Liver (tissue), 9 donors: ENCODE results near the gene PIEZO1. TPM values are rescaled to one million over a fixed set of nuclear protein-coding genes. Genes with fewer than 3 reads are reported as not detected.

Experiments used
- DNase-seq: peaks from one replicate; pipeline ENCODE4 v3.0.0-alpha.2; 2017; ENCODE audit warnings: low spot score
- H3K27ac ChIP-seq, 2 donors: one replicate each; pipeline ENCODE4 v1.7.0; 2013; ENCODE audit warnings: inconsistent platforms in 2 of 2, low read length in 2 of 2, control low read depth in 1 of 2, low read depth in 1 of 2, mild to moderate bottlenecking in 1 of 2
- H3K27me3 ChIP-seq, 4 donors: one replicate each; pipeline versions ENCODE4 v1.6.1 to v1.7.0; 2013; ENCODE audit warnings: low read length in 3 of 4, inconsistent platforms in 1 of 4, mild to moderate bottlenecking in 1 of 4, moderate library complexity in 1 of 4; ENCODE audit not compliant: control insufficient read depth in 4 of 4, insufficient read depth in 4 of 4
- H3K36me3 ChIP-seq, 4 donors: one replicate each; pipeline versions ENCODE4 v1.6.1 to v1.7.0; 2013; ENCODE audit warnings: low read length in 3 of 4, mild to moderate bottlenecking in 3 of 4, low read depth in 1 of 4, moderate library complexity in 1 of 4; ENCODE audit not compliant: control insufficient read depth in 4 of 4, insufficient read depth in 3 of 4
- H3K4me1 ChIP-seq, 4 donors: one replicate each; pipeline versions ENCODE4 v1.6.1 to v1.7.0; 2013; ENCODE audit warnings: low read length in 3 of 4, mild to moderate bottlenecking in 3 of 4, moderate library complexity in 1 of 4; ENCODE audit not compliant: control insufficient read depth in 4 of 4, insufficient read depth in 4 of 4
- H3K4me3 ChIP-seq, 3 donors: one replicate each; pipeline versions ENCODE4 v1.6.1 to v1.7.0; 2013; ENCODE audit warnings: low read length in 3 of 3, control low read depth in 1 of 3, low read depth in 1 of 3, mild to moderate bottlenecking in 1 of 3
- H3K9ac ChIP-seq, 2 donors: one replicate each; pipeline ENCODE4 v1.7.0; 2013; ENCODE audit warnings: low read length in 2 of 2, mild to moderate bottlenecking in 2 of 2, moderate library complexity in 2 of 2, control low read depth in 1 of 2, low read depth in 1 of 2
- H3K9me3 ChIP-seq, 4 donors: one replicate each; pipeline versions ENCODE4 v1.6.1 to v1.7.0; 2013; ENCODE audit warnings: low read length in 3 of 4; ENCODE audit not compliant: control insufficient read depth in 4 of 4
- EGR1 ChIP-seq, 2 donors: IDR thresholded peaks; 2 replicates each; pipeline ENCODE4 v1.6.1; 2016 to 2018; ENCODE audit warnings: antibody characterized with exemption in 2 of 2, low read depth in 2 of 2
- FOXA1 ChIP-seq: IDR thresholded peaks from 2 replicates; pipeline ENCODE4 v1.6.1; 2016; ENCODE audit warnings: antibody characterized with exemption
- FOXA2 ChIP-seq: IDR thresholded peaks from 2 replicates; pipeline ENCODE4 v1.6.1; 2016; ENCODE audit warnings: antibody characterized with exemption
- GABPA ChIP-seq, 2 donors: IDR thresholded peaks in 1 of 2; conservative IDR thresholded peaks in 1 of 2; 2 replicates each; pipeline ENCODE4 v1.6.1; 2016; ENCODE audit warnings: antibody characterized with exemption in 2 of 2, mild to moderate bottlenecking in 1 of 2, moderate library complexity in 1 of 2
- HNF4A ChIP-seq, 2 donors: conservative IDR thresholded peaks; 2 replicates each; pipeline ENCODE4 v1.6.1; 2016; ENCODE audit warnings: antibody characterized with exemption in 2 of 2, mild to moderate bottlenecking in 2 of 2
- HNF4G ChIP-seq: IDR thresholded peaks from 2 replicates; pipeline ENCODE4 v1.6.1; 2016; ENCODE audit warnings: antibody characterized with exemption
- JUND ChIP-seq, 2 donors: IDR thresholded peaks; 2 replicates each; pipeline ENCODE4 v1.6.1; 2016; ENCODE audit warnings: antibody characterized with exemption in 2 of 2
- NR2F2 ChIP-seq: IDR thresholded peaks from 2 replicates; pipeline ENCODE4 v1.6.1; 2016; ENCODE audit warnings: antibody characterized with exemption
- RAD21 ChIP-seq, 2 donors: IDR thresholded peaks; 2 replicates each; pipeline ENCODE4 v1.6.1; 2016; ENCODE audit warnings: antibody characterized with exemption in 2 of 2, mild to moderate bottlenecking in 2 of 2
- RXRA ChIP-seq, 2 donors: IDR thresholded peaks; 2 replicates each; pipeline ENCODE4 v1.6.1; 2017 to 2018; ENCODE audit warnings: antibody characterized with exemption in 2 of 2, mild to moderate bottlenecking in 1 of 2
- SP1 ChIP-seq: IDR thresholded peaks from 2 replicates; pipeline ENCODE4 v1.6.1; 2018; ENCODE audit warnings: antibody characterized with exemption, mild to moderate bottlenecking
- TAF1 ChIP-seq: conservative IDR thresholded peaks from 2 replicates; pipeline ENCODE4 v1.6.1; 2016; ENCODE audit warnings: antibody characterized with exemption, mild to moderate bottlenecking
- YY1 ChIP-seq: IDR thresholded peaks from 2 replicates; pipeline ENCODE4 v1.6.1; 2016; ENCODE audit warnings: antibody characterized with exemption, mild to moderate bottlenecking
- WGBS: extraction: QIAGEN DNeasy Blood & Tissue Kit; methylation state at CpG from one replicate; pipeline ENCODE4 v1.1.7; 2013; 5-methylcytosine and 5-hydroxymethylcytosine counted together
- polyA plus RNA-seq, 2 donors: library from polyadenylated mRNA; stranded (reverse) in 1 of 2; unstranded in 1 of 2; fragments of 200-250 nt in 1 of 2; fragments of >200 nt in 1 of 2; fragmentation: Nextera tagmentation in 1 of 2; extraction: Ambion mirVana in 1 of 2; gene quantifications; one replicate each; pipeline versions ENCODE4 v1.2.1 to v1.2.3, GENCODE V29; 2013 to 2015
- total RNA-seq, 2 donors: library from RNA; depleted of rRNA; stranded (reverse); fragments of >200 nt; gene quantifications; one replicate each; pipeline ENCODE4 v1.2.3, GENCODE V29; 2014
- TF ChIP-seq, protein P1 (sequence below): IDR thresholded peaks from 2 replicates; pipeline ENCODE4 v1.6.1; 2016; ENCODE audit warnings: antibody characterized with exemption
- TF ChIP-seq, protein P2 (sequence below): IDR thresholded peaks from 2 replicates; pipeline ENCODE4 v1.6.1; 2016; ENCODE audit warnings: antibody characterized with exemption
- TF ChIP-seq, protein P3 (sequence below): IDR thresholded peaks from 2 replicates; pipeline ENCODE4 v1.6.1; 2016; ENCODE audit warnings: antibody characterized with exemption, mild to moderate bottlenecking
- TF ChIP-seq, protein P4 (sequence below): fragments of 150-350 bp; IDR thresholded peaks from 2 replicates; pipeline ENCODE4 v1.5.1; 2017; ENCODE audit warnings: improper control_type of control experiment, low read depth, low read length; ENCODE audit not compliant: missing input control
- TF ChIP-seq, protein P5 (sequence below): IDR thresholded peaks from 2 replicates; pipeline ENCODE4 v1.6.1; 2016; ENCODE audit warnings: antibody characterized with exemption
- donor health status: healthy.
- donor health status: healthy.
- donor health status: healthy.
- donor health status: healthy.
- donor health status: healthy.

Gene PIEZO1
- total and polyA plus RNA-seq, 4 donors: 15.3 to 74.7 (median 59.2) TPM

DNA sequence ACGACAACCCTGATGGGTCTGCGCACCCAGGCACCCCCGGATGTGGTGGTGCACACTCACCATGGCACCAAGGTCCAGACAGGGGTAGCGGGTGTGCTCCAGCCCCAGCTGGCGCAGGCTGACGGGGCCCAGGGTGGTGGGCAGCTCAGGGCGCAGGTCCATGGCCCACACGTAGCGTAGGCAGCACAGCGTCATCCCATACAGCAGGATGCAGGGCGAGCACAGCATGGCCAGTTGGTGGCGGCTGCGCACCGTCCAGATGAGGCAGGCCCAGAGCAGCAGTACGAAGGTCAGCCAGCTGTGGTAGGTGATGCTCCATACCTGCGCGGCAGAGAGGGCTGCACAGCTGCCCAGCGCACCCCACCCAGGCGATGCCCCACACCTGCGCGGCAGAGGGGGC lies 48.9 kb downstream of the PIEZO1 start:
- Histone ChIP-seq H3K4me1 (peaks cover 0 to 2% (median under 1%) of the 10 kb centered on the region in 4 donors), H3K4me3 (no peak overlapping the region), H3K9ac (no peak overlapping the region), H3K36me3 (peaks cover 4 to 48% (median 20%) of the 10 kb centered on the region in 4 donors), H3K27me3 (no peaks in the 10 kb centered on the region), H3K9me3 (no peaks in the 10 kb centered on the region), H3K27ac (no peak overlapping the region)
- no peak for DNase-seq
- 94% methylated on average over 21 of the region's 21 CpGs for WGBS
- TF ChIP-seq JUND (IDR thresholded peaks at IDR 0.05): no peak
- TF ChIP-seq FOXA1: no peak
- TF ChIP-seq, protein P1, sequence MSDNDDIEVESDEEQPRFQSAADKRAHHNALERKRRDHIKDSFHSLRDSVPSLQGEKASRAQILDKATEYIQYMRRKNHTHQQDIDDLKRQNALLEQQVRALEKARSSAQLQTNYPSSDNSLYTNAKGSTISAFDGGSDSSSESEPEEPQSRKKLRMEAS: no peak

DNA sequence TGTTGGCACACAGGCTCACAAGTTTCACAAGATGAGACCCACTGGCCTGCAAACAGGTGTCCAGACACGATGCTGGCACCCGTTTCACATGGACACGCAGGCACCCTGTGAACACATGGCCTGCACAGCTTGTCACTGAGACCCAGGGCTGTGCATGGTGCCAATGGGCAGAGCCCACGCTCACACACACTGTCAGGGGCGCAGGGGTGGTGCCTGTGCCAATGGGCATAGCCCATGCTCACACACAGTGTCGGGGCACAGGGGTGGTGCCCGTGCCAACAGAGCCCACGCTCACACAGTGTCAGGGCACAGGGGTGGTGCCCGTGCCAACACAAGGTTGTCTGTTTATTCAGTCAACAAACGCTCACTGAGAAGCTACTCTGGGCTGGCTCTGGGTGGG lies 49.4 kb downstream of the PIEZO1 start:
- DNase-seq: no peak
- H3K4me1 ChIP-seq: peaks cover 0 to 2% (median under 1%) of the 10 kb centered on the region in 4 donors
- H3K9me3 ChIP-seq: no peaks in the 10 kb centered on the region
- no peaks in the 10 kb centered on the region for H3K27me3 ChIP-seq
- H3K36me3 ChIP-seq: peaks cover 4 to 46% (median 19%) of the 10 kb centered on the region in 4 donors
- H3K4me3 ChIP-seq: no peak overlapping the region
- WGBS: 91% methylated on average over 10 of the region's 10 CpGs
- no peak overlapping the region for H3K9ac ChIP-seq
- TF ChIP-seq HNF4A (conservative IDR thresholded peaks at IDR 0.05): no peak
- no peak overlapping the region for H3K27ac ChIP-seq

DNA sequence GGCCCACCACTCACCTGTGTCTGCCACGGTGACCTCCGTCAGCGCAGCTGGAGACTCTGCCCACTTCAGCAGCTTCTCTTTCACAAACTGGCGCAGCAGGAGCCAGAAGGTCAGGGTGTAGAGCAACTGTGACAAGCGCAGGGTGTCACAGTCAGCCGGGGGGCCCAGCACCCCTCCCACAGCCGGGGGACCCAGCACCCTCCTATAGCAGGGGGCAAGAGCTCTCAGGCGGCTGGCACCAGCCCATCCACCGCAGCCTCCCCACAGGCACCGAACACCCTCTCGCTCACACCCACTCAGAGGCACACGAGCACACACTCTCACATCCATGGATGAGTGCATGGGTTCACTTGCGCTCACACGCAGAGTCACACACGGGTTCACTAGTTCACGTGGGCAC lies 49.9 kb downstream of the PIEZO1 start:
- H3K4me3 ChIP-seq: no peak overlapping the region
- no peak for DNase-seq
- no peaks in the 10 kb centered on the region for H3K27me3 ChIP-seq
- no peak for TF ChIP-seq FOXA2
- TF ChIP-seq, protein P1: no peak
- TF ChIP-seq, protein P2, sequence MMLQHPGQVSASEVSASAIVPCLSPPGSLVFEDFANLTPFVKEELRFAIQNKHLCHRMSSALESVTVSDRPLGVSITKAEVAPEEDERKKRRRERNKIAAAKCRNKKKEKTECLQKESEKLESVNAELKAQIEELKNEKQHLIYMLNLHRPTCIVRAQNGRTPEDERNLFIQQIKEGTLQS: no peak
- no peak for TF ChIP-seq NR2F2
- no peak for TF ChIP-seq EGR1 (IDR thresholded peaks at IDR 0.05; ENCODE audit: low read depth in 2 of 2)
- TF ChIP-seq, protein P3, sequence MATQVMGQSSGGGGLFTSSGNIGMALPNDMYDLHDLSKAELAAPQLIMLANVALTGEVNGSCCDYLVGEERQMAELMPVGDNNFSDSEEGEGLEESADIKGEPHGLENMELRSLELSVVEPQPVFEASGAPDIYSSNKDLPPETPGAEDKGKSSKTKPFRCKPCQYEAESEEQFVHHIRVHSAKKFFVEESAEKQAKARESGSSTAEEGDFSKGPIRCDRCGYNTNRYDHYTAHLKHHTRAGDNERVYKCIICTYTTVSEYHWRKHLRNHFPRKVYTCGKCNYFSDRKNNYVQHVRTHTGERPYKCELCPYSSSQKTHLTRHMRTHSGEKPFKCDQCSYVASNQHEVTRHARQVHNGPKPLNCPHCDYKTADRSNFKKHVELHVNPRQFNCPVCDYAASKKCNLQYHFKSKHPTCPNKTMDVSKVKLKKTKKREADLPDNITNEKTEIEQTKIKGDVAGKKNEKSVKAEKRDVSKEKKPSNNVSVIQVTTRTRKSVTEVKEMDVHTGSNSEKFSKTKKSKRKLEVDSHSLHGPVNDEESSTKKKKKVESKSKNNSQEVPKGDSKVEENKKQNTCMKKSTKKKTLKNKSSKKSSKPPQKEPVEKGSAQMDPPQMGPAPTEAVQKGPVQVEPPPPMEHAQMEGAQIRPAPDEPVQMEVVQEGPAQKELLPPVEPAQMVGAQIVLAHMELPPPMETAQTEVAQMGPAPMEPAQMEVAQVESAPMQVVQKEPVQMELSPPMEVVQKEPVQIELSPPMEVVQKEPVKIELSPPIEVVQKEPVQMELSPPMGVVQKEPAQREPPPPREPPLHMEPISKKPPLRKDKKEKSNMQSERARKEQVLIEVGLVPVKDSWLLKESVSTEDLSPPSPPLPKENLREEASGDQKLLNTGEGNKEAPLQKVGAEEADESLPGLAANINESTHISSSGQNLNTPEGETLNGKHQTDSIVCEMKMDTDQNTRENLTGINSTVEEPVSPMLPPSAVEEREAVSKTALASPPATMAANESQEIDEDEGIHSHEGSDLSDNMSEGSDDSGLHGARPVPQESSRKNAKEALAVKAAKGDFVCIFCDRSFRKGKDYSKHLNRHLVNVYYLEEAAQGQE: no peak
- no peak for TF ChIP-seq HNF4A (conservative IDR thresholded peaks at IDR 0.05)
- TF ChIP-seq RXRA (IDR thresholded peaks at IDR 0.05): no peak
- TF ChIP-seq HNF4G: no peak
- no peak for TF ChIP-seq GABPA (IDR thresholded peaks at IDR 0.05 in 1 of 2, conservative IDR thresholded peaks at IDR 0.05 in 1 of 2)
- no peak for TF ChIP-seq RAD21 (IDR thresholded peaks at IDR 0.05)
- no peak for TF ChIP-seq FOXA1
- TF ChIP-seq JUND (IDR thresholded peaks at IDR 0.05): no peak
- no peak for TF ChIP-seq SP1
- TF ChIP-seq TAF1: no peak
- TF ChIP-seq, protein P4, sequence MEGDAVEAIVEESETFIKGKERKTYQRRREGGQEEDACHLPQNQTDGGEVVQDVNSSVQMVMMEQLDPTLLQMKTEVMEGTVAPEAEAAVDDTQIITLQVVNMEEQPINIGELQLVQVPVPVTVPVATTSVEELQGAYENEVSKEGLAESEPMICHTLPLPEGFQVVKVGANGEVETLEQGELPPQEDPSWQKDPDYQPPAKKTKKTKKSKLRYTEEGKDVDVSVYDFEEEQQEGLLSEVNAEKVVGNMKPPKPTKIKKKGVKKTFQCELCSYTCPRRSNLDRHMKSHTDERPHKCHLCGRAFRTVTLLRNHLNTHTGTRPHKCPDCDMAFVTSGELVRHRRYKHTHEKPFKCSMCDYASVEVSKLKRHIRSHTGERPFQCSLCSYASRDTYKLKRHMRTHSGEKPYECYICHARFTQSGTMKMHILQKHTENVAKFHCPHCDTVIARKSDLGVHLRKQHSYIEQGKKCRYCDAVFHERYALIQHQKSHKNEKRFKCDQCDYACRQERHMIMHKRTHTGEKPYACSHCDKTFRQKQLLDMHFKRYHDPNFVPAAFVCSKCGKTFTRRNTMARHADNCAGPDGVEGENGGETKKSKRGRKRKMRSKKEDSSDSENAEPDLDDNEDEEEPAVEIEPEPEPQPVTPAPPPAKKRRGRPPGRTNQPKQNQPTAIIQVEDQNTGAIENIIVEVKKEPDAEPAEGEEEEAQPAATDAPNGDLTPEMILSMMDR: no peak
- no peak for TF ChIP-seq YY1
- TF ChIP-seq, protein P5, sequence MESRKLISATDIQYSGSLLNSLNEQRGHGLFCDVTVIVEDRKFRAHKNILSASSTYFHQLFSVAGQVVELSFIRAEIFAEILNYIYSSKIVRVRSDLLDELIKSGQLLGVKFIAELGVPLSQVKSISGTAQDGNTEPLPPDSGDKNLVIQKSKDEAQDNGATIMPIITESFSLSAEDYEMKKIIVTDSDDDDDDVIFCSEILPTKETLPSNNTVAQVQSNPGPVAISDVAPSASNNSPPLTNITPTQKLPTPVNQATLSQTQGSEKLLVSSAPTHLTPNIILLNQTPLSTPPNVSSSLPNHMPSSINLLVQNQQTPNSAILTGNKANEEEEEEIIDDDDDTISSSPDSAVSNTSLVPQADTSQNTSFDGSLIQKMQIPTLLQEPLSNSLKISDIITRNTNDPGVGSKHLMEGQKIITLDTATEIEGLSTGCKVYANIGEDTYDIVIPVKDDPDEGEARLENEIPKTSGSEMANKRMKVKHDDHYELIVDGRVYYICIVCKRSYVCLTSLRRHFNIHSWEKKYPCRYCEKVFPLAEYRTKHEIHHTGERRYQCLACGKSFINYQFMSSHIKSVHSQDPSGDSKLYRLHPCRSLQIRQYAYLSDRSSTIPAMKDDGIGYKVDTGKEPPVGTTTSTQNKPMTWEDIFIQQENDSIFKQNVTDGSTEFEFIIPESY: no peak
- H3K27ac ChIP-seq: no peak overlapping the region
- H3K9ac ChIP-seq: no peak overlapping the region
- peaks cover 4 to 42% (median 19%) of the 10 kb centered on the region in 4 donors for H3K36me3 ChIP-seq
- whole genome bisulfite sequencing: 96% methylated on average over 16 of the region's 16 CpGs
- peaks cover 0 to 2% (median under 1%) of the 10 kb centered on the region in 4 donors for H3K4me1 ChIP-seq
- H3K9me3 ChIP-seq: no peaks in the 10 kb centered on the region
